Amniotic epithelial cell (primary cell): ENCODE measurements around the gene ECHDC3.
"Not testable (repeated sequence)": the region's sequence is repeated elsewhere in the genome, so short reads cannot be mapped to it uniquely, and the experiment has no call there.

Experiments
- DNase-seq: peaks from one replicate; pipeline ENCODE4 v3.0.0-alpha.2; 2010; ENCODE audit warnings: low read depth

The ECHDC3 gene

DNA sequence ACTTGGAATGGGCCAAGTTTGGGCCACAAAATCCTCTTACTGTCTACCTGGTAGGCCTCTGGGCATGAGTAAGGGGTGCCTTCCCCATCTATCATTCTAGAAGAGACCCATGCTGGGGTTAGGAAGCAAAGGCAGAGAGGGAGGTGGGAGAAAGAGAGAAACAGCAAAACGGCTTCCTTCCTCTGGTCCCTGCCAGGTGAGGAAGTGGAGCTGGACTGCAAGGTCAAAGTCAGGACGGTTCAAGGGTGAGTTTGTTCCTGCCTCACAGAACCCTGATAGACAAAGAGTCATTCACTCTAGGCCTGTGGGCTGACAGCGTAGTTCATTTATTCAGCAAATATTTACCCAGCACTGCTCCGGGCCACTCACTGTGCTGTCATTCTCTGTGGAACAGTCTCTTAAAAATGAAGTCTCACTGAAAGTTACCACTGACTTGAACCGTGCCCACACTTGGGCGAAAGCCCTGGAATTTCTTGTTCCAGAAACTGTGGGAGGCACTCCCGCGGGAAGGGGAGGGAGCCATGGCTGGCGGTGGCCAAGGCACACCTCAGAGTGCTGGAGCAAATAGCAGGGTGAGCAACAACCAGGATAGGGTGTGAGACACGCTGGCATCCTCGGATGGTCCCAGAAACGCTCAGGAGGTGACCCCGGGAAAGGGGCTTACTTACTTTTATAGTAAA is 26.2 kb upstream of the ECHDC3 start:
- DNase-seq, result no peak

DNA sequence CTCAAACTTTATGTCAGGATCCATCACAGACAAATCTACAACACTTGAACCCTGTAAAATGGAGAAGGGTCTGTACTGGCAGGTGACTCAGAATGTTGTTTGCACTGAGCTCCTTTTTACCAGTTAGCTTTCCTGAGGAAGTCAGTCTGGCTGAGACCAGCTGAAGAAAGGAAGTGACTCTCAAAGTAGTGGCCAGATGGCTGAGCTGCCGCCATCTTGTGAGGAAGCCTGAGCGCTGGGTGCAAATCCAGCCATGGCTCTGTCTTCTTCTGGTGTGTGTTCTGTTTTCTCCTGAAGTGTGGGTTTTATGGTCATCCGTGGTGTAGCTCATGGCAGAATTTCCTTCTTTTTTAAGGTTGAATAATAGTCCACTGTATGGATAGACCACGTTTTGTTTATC is 25.5 kb upstream of the ECHDC3 start:
- no peak for DNase-seq

DNA sequence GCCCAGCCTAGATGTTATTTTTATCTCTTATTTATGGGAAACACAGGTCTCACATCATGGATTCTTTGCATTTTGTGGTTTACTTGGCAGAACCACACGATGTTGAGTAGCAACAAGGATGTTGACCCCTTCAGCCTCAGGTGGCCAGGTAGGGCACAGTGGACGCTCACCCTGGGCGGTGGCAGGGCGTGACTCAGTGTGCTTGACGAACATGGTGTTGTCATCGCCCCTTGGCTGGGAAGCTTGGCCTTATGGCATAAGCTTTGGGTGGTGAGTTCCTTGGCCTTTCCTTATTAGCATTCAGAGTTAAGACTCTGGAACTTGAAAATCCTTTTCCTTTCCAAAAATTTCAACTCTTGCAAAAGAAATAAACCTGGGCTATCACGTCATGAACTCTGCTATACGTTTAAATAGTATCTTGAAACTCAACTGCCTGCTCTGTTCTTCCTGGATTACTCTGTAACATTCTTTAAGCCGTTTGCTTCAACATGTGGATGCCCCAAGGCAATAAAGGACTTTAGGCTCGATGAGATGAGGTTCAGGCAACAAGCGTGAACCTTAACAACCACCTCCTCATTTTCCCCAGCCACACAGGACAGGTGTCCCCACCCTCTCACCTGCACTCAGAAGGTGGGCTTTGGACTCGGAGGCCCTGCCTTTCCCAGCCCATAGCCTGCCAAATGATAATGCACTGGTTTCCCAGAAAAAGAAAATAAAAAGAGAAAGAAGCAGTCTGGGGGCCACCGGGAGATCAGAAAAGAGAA is 22.5 kb upstream of the ECHDC3 start:
- no peak for DNase-seq

DNA sequence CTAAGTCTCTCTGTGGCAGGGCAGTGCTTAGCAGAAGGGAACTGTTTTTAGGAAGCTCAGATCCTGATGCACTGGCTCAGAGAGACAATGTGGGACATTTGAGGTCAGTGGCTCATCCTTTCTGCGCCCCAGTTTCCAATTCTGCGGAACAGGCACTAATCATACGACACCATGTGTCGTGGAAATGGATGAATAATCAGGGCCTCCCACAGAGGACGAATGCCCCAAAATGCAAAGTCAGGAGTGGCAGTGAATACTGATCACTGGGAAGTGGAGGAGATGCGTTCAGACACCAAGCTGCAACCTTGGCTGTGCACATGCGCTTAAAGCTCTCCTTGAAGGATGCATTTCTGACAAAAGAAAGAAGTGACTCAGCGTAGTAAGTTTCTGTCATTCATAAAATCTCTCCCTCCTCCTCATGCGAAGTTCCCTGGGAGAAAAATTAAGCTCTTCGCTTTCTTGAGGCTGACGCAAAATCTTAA is 21.9 kb upstream of the ECHDC3 start:
- no peak for DNase-seq

DNA sequence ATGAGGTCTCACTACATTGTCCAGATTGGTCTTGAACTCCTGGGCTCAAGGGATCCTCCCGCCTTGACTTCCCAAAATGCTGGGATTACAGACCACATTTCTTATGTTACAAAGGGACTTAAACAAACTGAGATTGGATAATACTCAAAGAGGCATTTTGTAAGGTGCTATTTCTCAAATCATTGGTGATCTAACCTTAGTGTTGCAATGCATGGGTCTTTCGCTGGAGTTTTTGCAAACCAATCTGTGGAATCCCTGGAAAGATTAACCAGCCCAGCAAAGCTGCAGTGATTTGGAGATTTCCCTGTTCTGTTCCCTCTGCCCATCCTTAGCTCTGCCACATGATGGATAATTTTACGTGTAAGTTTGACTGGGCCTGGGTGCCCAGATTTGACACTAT is 20.4 kb upstream of the ECHDC3 start:
- peak; percentile 11 for DNase-seq

DNA sequence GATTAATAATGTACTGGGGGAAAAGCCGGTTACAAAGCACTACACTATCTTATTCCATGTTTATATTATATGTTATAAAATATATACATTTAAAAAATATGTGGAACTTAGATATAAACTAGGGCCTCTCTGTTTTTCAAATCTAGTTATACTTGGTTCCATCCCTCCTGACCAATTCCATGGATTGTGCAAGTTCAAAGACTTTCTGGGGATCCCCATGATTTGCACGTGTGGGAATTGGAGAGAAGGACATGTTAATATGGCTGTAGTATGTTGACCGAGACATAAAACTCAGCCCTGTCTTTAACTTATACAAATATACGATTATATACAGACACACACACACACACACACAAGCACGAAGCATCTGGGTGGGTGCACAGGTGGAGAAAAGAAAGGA is 18.8 kb upstream of the ECHDC3 start:
- DNase-seq, result no peak

DNA sequence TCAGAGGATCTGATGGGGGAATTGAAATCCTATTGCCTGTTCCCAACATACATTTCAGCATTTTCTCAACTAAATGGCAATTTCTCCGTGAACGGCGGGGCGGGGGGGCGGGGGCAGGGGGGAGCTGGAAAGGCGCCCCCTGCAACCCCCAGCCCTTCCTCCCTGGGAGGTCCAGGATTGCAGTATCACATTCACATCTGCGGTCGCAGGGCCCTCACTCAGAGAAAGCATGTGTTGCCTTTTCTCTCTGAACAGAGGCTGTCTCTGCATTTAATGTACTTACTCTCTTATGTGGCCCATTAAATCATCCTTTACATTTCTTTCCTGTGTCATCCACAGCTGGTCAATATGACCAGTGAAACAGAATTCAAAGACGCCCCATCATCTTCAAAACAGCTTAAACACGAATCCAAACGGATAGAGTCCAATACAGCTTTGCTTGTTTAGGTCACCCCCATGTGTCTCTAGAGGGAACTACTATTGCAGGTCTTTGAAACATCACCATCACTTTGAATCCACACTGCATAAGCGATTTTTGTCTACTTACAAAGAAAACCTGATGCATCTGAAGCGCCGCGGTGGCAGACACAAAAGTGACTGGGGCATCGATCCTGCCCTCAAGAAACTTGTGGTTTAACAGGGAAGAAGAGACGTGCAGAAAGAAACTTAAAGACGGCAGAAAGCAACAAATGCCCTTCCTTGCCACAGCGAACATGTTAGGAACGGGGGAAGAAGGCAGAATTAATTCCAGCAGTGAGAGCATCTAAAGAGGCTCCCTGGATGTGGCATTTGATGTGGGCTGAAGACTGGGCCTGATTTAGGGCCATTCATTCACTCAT is 17.0 kb upstream of the ECHDC3 start:
- DNase-seq, result peak; percentile 67

DNA sequence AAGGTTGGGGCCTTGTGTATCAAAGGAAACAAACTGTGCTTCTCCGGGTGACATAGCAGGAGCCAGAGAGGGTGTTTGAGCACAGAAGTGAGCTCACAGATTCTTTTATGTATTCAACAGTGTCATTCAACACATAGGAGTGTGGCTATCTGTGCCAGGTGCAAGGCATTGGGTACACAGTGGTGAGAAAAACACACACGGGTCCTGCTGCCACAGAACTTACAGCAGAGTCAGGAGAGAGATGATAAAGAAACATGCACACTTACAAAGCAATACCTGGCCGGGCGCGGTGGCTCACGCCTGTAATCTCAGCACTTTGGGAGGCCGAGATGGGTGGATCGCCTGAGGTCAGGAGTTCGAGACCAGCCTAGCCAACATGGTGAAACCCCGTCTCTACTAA is 16.3 kb upstream of the ECHDC3 start:
- DNase-seq, result no peak

DNA sequence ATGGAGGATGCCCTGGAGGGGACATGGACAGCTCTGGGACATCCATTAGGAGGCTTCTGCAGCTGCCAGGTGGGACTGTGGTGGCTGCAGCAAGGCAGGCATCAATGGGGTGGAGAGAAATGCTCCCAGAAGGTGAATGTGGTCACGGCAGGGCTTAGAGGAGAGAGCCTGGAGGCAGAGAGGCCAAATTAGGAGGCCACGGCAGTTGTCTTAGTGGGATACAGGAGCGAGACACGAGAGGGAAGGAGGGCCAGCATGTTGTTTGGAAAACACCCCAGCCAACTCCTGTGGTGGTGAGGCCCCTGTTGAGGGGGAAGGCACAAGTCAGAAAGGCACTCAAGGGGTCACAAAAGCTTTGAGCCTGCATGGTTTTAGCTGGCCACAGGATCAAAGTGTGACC is 14.6 kb upstream of the ECHDC3 start:
- DNase-seq, result no peak

DNA sequence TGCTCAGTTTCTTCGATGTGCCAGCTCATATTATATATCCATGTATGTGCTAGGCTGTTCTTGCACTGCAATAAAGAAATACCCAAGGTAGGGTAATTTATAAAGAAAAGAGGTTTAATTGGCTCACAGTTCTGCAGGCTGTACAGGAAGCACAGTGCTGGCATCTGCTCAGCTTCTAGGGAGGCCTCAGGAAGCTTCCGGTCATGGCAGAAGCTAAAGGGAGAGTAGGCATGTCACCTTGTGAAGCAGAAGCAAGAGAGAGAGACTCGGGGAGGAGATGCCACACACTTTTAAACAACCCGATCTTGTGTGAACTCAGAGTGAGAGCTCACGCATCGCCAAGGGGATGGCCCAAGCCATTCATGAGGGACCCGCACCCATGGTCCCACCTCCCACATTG is 13.8 kb upstream of the ECHDC3 start:
- DNase-seq, result no peak

DNA sequence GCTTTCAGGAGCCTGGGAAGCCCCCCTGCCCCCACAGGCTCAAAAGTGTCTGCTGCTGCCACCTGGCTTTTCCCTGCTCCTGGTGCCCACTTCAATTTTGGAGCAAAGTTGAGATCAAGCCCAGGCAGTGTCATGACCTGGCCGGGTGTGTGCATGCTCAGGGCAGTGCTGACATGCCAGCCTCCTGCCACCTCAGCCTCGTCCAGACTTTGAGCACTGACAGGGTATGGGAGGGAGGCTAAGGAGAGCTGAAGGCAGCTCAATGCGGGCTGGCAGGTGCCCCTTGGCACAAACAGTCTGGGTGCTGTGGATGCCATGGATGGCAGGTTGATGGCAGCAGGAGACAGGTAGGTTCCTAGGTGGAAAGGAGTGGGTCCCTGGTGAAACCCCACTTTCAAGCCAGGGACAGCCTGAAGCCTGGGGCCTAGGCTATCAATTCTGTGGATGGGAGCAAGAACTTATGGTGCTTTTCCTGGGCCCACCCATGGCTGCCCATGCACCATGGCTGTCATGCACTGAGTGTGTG is 12.3 kb upstream of the ECHDC3 start:
- no peak for DNase-seq

DNA sequence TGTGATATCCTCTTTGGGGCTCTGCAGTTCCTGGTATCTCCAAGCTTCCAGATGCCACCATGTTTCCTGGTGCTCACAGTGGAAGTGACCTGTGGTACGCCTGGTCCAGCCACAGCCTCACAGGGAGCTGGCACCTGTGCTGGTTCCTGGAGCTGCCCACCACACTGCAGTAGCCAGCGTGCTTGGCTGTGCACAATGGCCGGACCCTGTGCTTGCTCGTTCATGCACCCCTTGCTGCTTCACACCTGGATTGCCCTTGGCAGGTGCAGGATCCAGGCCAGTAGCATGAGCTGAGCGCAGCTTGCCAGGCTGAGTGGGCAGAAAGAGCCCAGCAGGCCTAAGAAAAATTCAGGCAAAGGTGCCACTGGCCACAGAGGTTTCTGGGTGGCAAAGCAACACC is 11.4 kb upstream of the ECHDC3 start:
- DNase-seq, result no peak

DNA sequence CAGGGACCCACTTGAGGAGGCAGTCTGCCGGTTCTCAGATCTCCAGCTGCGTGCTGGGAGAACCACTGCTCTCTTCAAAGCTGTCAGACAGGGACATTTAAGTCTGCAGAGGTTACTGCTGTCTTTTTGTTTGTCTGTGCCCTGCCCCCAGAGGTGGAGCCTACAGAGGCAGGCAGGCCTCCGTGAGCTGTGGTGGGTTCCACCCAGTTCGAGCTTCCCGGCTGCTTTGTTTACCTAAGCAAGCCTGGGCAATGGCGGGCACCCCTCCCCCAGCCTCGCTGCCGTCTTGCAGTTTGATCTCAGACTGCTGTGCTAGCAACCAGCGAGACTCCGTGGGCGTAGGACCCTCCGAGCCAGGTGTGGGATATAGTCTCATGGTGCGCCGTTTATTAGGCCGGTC is 5.4 kb upstream of the ECHDC3 start:
- DNase-seq, result not testable (repeated sequence)

DNA sequence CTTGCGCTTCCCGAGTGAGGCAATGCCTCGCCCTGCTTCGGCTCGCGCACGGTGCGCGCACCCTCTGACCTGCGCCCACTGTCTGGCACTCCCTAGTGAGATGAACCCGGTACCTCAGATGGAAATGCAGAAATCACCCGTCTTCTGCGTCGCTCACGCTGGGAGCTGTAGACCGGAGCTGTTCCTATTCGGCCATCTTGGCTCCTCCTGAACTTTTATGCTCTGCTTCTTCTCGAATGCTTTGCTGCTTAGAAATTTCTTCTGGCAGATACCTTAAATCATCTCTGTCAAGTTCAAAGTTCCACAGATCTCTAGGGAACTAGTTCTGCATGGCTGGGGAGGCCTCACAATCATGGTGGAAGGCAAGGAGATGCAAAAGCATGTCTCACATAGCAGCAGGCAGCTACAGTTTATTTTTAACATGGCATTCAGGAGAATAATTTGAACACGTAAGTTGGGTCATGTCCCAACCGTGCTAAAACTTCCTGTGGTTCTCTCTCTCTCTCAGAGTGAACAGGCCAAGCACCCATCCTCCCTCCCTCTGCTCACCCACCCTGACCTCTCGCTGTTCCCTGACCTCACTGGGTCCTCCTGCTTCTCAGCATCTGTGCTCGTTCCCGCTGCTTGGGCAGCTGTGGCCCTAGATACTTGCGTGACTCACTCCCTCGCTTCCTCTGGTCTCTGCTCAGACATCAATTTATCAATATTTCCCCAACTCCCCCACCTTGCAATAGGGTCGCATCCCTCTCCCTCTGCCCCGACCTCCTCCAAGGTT is 4.7 kb upstream of the ECHDC3 start:
- DNase-seq, result not testable (repeated sequence)

DNA sequence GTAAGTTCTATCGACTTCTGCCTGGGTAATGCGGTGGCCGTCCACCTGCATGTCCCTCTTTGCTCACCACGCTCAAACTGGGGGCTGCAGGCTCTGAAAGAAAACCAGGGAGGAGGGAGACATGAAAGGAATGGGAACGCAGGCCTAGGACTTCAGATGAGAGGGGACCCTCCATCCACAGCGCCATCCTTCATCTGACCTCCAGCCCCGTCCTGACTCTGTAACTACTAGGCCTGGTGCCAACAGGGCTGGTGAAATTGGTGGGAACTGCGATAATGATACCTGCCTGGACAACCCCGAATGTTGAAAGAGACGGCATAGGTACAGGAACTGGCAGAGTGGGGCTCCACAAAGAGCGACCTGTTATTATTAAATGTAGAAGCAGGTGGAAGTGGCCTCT is 1.3 kb upstream of the ECHDC3 start:
- DNase-seq, result no peak

DNA sequence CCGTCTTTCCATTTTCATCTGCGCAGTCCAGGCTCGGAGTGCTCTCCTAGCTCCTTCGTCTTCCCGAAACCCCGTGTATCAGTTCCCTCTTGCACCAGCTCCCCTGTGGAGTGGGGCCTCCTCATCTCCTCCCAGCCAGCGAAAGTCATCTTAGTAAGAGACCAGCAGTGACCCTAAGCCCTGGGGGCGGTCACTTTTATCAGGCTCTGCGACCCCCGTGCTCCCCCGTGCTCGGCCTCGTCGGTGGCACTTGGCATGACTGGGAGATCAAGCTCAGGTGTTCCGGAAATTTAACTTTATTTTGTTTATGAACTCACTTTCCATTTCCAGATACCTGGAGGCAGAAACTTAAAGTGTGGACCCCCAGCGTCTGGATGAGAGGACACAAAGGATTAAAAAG is 574 bp upstream of the ECHDC3 start:
- DNase-seq, result no peak

DNA sequence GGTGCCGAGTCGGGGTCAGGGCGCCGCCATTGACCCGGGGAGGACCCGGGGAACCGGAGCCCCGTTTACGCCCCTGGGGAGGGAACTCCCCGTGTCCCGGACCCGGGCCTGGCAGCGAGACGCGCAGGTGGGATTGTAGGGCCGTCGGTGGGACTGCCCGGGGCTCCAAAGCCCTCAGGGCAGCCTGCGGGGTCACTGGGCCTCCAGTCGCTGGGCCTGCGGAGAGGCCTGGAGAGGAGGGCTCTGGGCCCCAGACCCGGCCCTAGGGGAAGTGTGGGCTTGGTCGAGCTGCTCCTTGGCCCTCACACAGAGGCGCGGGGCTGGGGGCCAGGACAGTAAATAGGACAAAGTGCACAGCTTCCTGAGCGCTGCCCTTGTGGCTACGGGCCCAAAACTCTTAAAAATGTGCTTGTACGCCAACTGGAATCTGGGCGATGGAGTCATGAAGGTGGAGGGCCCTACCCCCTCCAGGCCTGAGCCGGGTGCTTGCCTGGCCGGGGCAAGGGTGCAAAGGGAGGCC is 657 bp downstream of the ECHDC3 start:
- no peak for DNase-seq

DNA sequence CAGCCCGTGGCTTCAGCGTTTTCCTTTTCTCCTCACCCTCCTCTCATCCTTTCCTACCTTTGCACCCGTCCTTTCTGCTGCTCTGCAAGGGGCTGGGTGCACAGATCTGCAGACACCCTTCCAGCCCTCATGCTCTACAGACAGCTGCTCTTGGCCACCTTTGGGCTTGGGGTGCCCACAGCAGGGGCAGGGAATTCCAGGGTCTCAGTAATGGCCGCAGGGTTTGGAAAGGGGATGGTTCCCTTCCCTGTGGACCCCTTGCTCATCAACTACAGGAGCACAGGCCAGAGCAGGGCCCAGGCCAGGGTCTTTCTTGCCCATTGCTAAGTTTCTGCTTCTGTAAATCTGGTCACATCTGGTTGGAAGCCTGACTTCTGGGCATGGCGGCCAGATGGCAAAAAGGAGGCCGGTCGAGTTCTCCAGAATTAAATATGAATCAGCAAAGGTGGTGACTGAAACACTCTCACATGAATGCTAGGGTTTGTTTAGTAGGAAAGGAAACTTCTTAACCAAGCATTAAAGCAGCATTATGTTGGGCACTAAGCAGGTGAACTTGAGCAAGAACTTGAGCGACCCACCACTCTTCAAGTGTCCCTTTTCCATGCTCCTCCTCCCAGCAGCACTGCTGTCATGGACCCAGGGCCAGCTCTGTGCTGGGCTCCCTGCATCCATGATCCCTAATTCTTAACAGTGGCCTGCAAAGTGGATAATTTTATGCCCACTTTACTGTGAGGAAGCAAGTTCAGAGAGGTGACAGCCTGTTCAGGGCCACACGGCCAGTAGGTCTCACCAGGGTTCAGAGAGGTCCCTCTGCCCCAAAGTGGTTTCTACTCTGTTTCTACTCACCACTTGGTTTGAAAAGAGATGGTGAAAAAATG is 1.5 kb downstream of the ECHDC3 start:
- DNase-seq, result no peak

DNA sequence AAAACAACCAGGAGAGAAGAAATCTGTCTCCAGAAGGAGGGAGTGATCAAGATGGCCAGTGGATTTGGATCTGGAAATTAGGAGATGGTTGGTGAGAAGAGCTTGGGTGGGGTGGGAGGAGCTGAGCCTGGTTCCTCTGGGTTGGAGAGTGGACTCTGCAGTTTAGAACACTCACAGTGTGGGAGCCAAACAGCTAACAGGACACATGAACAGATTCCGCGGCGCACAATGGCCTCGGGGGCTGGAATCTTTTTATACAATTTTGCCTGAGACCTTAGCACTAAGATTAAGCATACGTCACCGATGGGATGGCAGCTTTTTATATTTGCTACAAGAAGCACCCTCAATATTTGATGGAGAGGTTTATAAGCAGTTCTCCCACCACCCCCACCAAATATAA is 2.9 kb downstream of the ECHDC3 start:
- DNase-seq, result no peak

DNA sequence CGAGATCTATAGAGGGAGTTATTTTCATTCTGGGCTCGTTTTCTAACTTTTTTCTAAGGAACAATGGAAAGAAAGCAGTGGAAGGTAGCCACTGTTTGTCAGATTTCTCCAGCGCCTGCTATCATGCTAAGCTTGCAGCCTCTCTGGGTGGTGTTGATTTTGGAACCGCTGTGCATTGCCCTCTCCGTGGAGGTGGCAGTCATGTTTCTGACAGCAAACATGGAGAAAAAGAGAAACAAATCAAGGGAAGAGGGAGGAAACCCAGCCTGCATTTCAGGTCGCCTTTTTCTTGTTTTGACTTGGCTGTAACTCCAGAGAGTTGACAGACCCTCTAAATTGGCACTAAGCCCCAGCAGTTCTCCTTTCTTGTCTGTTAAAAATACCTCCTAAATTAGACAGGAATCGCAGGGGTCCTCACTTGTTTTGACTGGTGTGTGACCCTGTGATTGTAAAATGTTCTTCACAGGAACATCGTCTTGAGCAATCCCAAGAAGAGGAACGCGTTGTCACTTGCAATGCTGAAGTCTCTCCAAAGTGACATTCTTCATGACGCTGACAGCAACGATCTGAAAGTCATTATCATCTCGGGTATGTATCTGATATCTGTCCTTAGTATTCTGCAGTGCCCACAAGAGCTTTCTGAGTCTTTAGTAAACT is 4.8 kb downstream of the ECHDC3 start:
- no peak for DNase-seq
